NB4 (cell line): ENCODE measurements around the gene OR4Q3.
"Not testable (repeated sequence)": the region's sequence is repeated elsewhere in the genome, so short reads cannot be mapped to it uniquely, and the experiment has no call there.

Source experiments
- DNase-seq: peaks from one replicate; pipeline ENCODE4 v3.0.0; 2010; ENCODE audit warnings: low read depth
- H3K4me3 ChIP-seq: one replicate; pipeline ENCODE4 v1.5.1; 2011; ENCODE audit warnings: mild to moderate bottlenecking, low read depth, low read length, moderate library complexity
- TF ChIP-seq, protein P1 (sequence below): IDR thresholded peaks from one replicate; pipeline ENCODE4 v1.5.1; 2012; ENCODE audit warnings: low read depth, low read length

OR4Q3 gene

DNA sequence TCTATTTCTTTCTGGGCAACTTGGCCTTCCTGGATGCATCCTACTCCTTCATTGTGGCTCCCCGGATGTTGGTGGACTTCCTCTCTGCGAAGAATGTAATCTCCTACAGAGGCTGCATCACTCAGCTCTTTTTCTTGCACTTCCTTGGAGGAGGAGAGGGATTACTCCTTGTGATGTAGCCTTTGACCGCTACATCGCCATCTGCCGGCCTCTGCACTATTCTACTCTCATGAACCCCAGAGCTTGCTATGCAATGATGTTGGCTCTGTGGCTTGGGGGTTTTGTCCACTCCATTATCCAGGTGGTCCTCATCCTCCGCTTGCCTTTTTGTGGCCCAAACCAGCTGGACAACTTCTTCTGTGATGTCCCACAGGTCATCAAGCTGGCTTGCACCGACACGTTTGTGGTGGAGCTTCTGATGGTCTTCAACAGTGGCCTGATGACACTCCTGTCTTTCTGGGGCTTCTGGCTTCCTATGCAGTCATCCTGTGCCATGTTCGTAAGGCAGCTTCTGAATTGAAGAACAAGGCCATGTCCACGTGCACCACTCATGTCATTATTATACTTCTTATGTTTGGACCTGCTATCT, 53.2 kb downstream of the OR4Q3 start:
- DNase-seq: peak; percentile 3
- TF ChIP-seq, protein P1, sequence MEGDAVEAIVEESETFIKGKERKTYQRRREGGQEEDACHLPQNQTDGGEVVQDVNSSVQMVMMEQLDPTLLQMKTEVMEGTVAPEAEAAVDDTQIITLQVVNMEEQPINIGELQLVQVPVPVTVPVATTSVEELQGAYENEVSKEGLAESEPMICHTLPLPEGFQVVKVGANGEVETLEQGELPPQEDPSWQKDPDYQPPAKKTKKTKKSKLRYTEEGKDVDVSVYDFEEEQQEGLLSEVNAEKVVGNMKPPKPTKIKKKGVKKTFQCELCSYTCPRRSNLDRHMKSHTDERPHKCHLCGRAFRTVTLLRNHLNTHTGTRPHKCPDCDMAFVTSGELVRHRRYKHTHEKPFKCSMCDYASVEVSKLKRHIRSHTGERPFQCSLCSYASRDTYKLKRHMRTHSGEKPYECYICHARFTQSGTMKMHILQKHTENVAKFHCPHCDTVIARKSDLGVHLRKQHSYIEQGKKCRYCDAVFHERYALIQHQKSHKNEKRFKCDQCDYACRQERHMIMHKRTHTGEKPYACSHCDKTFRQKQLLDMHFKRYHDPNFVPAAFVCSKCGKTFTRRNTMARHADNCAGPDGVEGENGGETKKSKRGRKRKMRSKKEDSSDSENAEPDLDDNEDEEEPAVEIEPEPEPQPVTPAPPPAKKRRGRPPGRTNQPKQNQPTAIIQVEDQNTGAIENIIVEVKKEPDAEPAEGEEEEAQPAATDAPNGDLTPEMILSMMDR: peak; percentile 6
- H3K4me3 ChIP-seq: not testable (repeated sequence)
